ENCODE results near the gene USF3. TPM values are rescaled to one million over a fixed set of nuclear protein-coding genes. Genes with fewer than 3 reads are reported as not detected.
"Not testable (repeated sequence)": the region's sequence is repeated elsewhere in the genome, so short reads cannot be mapped to it uniquely, and the experiment has no call there.

USF3 gene
- total RNA-seq, 4 donors from 2014 or later, result 19.7 to 37.7 (median 27.2) TPM

DNA sequence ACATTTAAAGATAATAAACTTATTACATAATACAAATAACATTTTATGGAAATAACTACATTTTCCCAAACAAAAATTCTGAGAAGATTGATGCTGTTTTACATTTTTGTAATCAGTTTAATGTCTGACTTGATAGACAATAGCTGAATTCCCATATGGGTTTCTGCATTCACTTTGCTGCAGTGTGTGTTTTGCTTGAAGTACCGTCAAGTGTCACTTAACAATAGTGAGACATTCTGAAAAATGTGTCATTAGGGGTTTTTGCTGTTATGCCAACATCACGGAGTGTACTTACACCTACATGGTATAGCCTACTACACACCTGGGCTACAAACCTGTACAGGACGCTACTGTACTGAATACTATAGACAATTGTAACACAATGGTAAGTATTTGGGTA, 57.5 kb downstream of the USF3 start:
- ATAC-seq (ENCODE audit: low FRiP score) (no peak), DNase-seq (ENCODE audit: low spot score) (no peak)
- TF ChIP-seq, protein P1, sequence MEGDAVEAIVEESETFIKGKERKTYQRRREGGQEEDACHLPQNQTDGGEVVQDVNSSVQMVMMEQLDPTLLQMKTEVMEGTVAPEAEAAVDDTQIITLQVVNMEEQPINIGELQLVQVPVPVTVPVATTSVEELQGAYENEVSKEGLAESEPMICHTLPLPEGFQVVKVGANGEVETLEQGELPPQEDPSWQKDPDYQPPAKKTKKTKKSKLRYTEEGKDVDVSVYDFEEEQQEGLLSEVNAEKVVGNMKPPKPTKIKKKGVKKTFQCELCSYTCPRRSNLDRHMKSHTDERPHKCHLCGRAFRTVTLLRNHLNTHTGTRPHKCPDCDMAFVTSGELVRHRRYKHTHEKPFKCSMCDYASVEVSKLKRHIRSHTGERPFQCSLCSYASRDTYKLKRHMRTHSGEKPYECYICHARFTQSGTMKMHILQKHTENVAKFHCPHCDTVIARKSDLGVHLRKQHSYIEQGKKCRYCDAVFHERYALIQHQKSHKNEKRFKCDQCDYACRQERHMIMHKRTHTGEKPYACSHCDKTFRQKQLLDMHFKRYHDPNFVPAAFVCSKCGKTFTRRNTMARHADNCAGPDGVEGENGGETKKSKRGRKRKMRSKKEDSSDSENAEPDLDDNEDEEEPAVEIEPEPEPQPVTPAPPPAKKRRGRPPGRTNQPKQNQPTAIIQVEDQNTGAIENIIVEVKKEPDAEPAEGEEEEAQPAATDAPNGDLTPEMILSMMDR (IDR thresholded peaks at IDR 0.05), result no peak

GRCh38 chr3:113637756-113638155, 58.7 kb downstream of the USF3 start:
- no peak for ATAC-seq (ENCODE audit: low FRiP score)
- TF ChIP-seq, protein P1 (IDR thresholded peaks at IDR 0.05), result no peak
- no peak for DNase-seq (ENCODE audit: low spot score)

- ATAC-seq (ENCODE audit: low FRiP score); DNase-seq (ENCODE audit: low spot score): not testable (repeated sequence)
Measured at GRCh38 chr3:113636034-113636433, 60.4 kb downstream of the USF3 start.

DNA sequence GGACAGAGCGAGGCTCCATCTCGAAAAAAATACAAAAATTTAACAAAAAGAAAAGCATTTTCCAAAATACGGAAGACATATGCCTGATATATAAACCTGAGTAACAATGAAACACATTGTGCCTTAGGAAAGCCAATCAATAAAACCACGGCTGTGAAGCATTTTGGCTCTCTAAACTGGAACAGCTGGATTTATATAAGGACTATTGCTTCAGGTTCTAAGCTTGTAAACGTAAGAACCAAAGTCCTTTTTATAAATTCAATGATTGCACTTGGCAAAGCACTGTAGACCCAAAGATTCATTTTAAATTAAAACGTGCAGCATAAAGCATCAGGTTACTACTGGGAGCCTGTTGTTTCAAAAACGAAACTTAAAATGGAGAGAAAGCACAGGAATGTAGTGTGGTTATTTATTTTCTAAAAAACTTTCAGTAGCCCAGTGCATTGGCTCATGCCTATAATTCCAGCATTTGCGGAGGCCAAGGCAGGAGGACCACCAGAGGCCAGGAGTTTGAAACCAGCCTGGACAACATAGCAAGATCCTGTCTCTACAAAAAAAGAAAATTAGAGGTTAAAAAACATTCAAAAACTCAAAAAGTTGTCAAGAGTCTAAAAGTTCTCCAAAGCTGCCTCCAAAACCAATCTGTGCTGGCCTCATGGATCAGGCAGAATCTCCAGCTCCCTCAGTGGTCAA, 61.5 kb downstream of the USF3 start:
- ATAC-seq (ENCODE audit: low FRiP score) (no peak), DNase-seq (ENCODE audit: low spot score) (no peak)
- TF ChIP-seq, protein P1 (IDR thresholded peaks at IDR 0.05), result no peak

DNA sequence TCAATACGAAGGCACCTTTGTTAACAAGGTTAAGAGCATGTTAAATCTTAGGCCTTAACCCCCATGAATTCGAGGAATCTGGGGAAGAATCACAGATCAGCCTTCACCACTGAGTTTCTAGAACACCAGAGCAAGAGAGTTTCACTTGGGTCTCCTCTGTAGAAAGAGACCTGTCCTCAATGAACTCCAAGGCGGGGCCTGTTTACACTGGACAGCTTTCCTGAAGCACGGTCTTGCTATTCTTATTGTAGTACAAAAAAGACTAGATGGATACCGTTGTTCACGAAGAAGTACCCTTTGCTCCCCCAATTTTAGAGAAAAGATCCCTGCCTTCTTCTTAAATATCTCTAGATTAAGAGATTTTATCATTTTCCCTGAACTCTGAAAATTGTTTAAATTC, 64.9 kb downstream of the USF3 start:
- no peak for DNase-seq (ENCODE audit: low spot score)
- TF ChIP-seq, protein P1 (IDR thresholded peaks at IDR 0.05), result no peak
- no peak for ATAC-seq (ENCODE audit: low FRiP score)

- TF ChIP-seq, protein P1 (IDR thresholded peaks at IDR 0.05), result no peak
- ATAC-seq (ENCODE audit: low FRiP score) (no peak), DNase-seq (ENCODE audit: low spot score) (no peak)
Measured at GRCh38 chr3:113630956-113631542, 65.4 kb downstream of the USF3 start.

DNA sequence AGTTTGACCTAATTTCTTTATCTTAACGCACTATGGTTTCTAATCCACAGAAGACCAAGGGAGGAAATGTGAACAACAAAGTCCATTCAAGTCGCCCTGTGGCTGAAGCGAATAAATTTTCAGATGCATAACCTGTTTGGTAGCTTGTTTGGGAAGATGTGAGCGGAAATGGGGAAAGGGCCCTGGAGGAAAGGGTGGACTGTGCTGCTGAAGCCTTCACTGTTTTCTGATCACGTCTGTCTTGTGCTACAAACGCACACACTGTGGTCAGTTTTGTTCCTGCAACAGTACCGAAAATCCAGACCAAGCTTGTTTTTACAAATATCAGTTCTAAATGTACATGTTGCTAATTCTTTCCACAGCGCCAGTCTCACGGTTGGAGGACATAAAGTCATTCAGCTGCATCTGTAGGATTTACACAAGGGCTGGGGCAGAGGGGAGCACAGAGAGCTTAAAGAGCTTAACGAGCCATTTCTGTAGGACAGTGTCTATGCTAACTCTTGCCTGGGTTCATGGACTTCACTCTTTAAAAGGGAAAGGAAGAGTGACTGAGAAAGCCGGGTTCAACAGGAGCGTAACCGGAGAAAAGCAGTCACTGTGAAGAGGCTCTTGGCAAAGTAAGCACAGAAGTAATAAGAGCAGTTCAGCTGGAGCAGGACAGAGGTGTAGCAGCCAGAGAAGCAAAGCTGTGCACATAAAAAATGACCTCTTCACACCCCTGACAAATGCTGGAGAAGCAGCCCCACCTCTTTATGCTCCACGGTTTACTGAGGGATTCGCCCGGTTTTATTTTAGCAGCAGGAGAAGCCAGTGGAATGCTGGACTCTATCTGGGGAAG, 66.6 kb downstream of the USF3 start:
- TF ChIP-seq, protein P1 (IDR thresholded peaks at IDR 0.05), result no peak
- DNase-seq (ENCODE audit: low spot score) (no peak), ATAC-seq (ENCODE audit: low FRiP score) (no peak)
